HFF-Myc (cell line): ENCODE measurements around the gene WDR72.
"Not testable (repeated sequence)": the region's sequence is repeated elsewhere in the genome, so short reads cannot be mapped to it uniquely, and the experiment has no call there.

Experiments
- DNase-seq: peaks from one replicate; pipeline ENCODE4 v3.0.0-alpha.2; 2011; ENCODE audit warnings: low read depth; ENCODE audit errors: extremely low read depth
- H3K4me3 ChIP-seq: replicated peaks from 2 replicates; pipeline ENCODE4 v1.5.1; 2011; ENCODE audit warnings: low read depth, mild to moderate bottlenecking, control low read depth, low read length
- CTCF ChIP-seq: IDR thresholded peaks from 2 replicates; pipeline ENCODE4 v1.5.1; 2012; ENCODE audit warnings: mild to moderate bottlenecking, low read depth, low read length, control low read depth; ENCODE audit errors: missing control alignments

The WDR72 gene

GRCh38 chr15:53564647-53565046, 194.8 kb downstream of the WDR72 start:
- DNase-seq: no peak
- TF ChIP-seq CTCF: no peak
- H3K4me3 ChIP-seq: no peak overlapping the region

- DNase-seq: no peak
- TF ChIP-seq CTCF: no peak
- H3K4me3 ChIP-seq: no peak overlapping the region
Measured at GRCh38 chr15:53563627-53564026, 195.8 kb downstream of the WDR72 start.

GRCh38 chr15:53559364-53560277, 199.8 kb downstream of the WDR72 start:
- H3K4me3 ChIP-seq: no peak overlapping the region
- no peak for TF ChIP-seq CTCF
- no peak for DNase-seq

GRCh38 chr15:53558384-53558783, 201.1 kb downstream of the WDR72 start:
- DNase-seq: no peak
- no peak for TF ChIP-seq CTCF
- H3K4me3 ChIP-seq: no peak overlapping the region

- no peak overlapping the region for H3K4me3 ChIP-seq
- no peak for TF ChIP-seq CTCF
- DNase-seq: no peak
Measured at GRCh38 chr15:53555226-53555625, 204.2 kb downstream of the WDR72 start.

- no peak overlapping the region for H3K4me3 ChIP-seq
- TF ChIP-seq CTCF: no peak
- no peak for DNase-seq
Measured at GRCh38 chr15:53549697-53550305, 209.7 kb downstream of the WDR72 start.

GRCh38 chr15:53548236-53548635, 211.2 kb downstream of the WDR72 start:
- TF ChIP-seq CTCF: no peak
- no peak overlapping the region for H3K4me3 ChIP-seq
- DNase-seq: no peak

GRCh38 chr15:53540626-53541300, 218.7 kb downstream of the WDR72 start:
- DNase-seq, H3K4me3 ChIP-seq: not testable (repeated sequence)
